Fibroblast of villous mesenchyme (primary cell): ENCODE measurements around the gene LYVE1. TPM values are rescaled to one million over a fixed set of nuclear protein-coding genes. Genes with fewer than 3 reads are reported as not detected.
A peak's percentile ranks its signal among the peaks of the same experiment; 100 is the strongest.

Experiments
- DNase-seq: peaks from one replicate; pipeline ENCODE4 v3.0.0-alpha.2; 2010; ENCODE audit warnings: low read depth
- H3K4me3 ChIP-seq: 2 replicates; pipeline ENCODE4 v1.5.1; 2011; ENCODE audit warnings: low read depth, mild to moderate bottlenecking, low read length
- total RNA-seq: library from RNA; depleted of rRNA; stranded (reverse); fragments of >200 nt; gene quantifications from 2 replicates; pipeline ENCODE4 v1.2.3, GENCODE V29; 2012
- TF ChIP-seq, protein P1 (sequence below): IDR thresholded peaks from 2 replicates; pipeline ENCODE4 v1.5.1; 2012; ENCODE audit warnings: low read depth, mild to moderate bottlenecking, low read length; ENCODE audit not compliant: insufficient read depth

LYVE1 gene
- total RNA-seq, 1 donor: not detected

- TF ChIP-seq, protein P1, sequence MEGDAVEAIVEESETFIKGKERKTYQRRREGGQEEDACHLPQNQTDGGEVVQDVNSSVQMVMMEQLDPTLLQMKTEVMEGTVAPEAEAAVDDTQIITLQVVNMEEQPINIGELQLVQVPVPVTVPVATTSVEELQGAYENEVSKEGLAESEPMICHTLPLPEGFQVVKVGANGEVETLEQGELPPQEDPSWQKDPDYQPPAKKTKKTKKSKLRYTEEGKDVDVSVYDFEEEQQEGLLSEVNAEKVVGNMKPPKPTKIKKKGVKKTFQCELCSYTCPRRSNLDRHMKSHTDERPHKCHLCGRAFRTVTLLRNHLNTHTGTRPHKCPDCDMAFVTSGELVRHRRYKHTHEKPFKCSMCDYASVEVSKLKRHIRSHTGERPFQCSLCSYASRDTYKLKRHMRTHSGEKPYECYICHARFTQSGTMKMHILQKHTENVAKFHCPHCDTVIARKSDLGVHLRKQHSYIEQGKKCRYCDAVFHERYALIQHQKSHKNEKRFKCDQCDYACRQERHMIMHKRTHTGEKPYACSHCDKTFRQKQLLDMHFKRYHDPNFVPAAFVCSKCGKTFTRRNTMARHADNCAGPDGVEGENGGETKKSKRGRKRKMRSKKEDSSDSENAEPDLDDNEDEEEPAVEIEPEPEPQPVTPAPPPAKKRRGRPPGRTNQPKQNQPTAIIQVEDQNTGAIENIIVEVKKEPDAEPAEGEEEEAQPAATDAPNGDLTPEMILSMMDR: no peak
- H3K4me3 ChIP-seq: no peak overlapping the region
- DNase-seq: no peak
These were observed 17.2 kb downstream of the LYVE1 start for GRCh38 chr11:10551290-10551592.

GRCh38 chr11:10550503-10551289, 17.8 kb downstream of the LYVE1 start:
- peak; percentile 67 for DNase-seq
- no peak overlapping the region for H3K4me3 ChIP-seq
- TF ChIP-seq, protein P1: no peak

- TF ChIP-seq, protein P1: no peak
- no peak for DNase-seq
- H3K4me3 ChIP-seq: no peak overlapping the region
These were observed 23.7 kb downstream of the LYVE1 start for GRCh38 chr11:10544491-10545465.

- DNase-seq: no peak
- TF ChIP-seq, protein P1: no peak
- H3K4me3 ChIP-seq: no peak overlapping the region
These were observed 24.7 kb downstream of the LYVE1 start for GRCh38 chr11:10543782-10544181.

DNA sequence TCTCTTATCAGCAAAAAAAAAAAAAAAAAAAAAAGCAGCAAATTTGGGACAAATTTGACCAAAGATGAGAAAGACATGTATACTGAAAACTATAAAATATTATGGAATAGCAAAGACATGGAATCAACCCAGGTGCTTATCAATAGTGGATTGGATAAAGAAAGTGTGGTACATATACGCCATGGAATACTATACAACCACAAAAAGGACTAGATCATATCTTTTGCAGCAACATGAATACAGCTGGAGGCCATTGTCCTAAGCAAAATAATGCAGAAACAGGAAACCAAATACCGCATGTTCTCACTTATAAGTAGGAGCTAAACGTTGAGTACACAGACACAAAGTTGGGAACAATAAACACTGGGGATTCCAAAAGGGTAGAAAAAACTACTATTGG, 25.7 kb downstream of the LYVE1 start:
- TF ChIP-seq, protein P1: no peak
- DNase-seq: no peak

DNA sequence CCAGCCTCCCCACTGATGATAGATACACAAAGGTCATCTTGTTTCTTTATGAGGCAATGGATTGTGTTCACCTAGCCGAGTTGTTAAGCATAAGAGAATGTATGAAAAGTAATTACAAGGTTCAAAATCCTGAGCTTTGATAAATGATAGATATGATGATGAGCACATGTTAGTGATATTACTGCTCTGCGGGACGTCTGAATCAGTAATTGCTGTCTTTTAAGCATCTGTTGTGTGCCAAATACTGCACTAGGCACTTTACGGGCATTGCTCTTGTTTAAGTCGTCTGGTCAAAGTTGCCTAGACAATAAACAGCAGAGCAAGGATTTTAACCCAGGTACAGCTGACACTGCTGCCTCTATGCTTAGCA, 26.9 kb downstream of the LYVE1 start:
- no peak for DNase-seq
- TF ChIP-seq, protein P1: no peak
- peak overlapping the region; percentile 79 for H3K4me3 ChIP-seq

More for the DNA sequence above, 25.7 kb downstream of the LYVE1 start:
- H3K4me3 ChIP-seq: no peak overlapping the region
